CD4-positive, alpha-beta T cell treated with Interleukin-4 for 1 hour (primary cell): Measurements from ENCODE around the gene ABCC11.
"Not testable (repeated sequence)": the region's sequence is repeated elsewhere in the genome, so short reads cannot be mapped to it uniquely, and the experiment has no call there.

Experiments used
- DNase-seq, 2 donors: peaks; one replicate each; pipeline ENCODE4 v3.0.0-alpha.2; 2020 to 2022

ABCC11 gene

DNA sequence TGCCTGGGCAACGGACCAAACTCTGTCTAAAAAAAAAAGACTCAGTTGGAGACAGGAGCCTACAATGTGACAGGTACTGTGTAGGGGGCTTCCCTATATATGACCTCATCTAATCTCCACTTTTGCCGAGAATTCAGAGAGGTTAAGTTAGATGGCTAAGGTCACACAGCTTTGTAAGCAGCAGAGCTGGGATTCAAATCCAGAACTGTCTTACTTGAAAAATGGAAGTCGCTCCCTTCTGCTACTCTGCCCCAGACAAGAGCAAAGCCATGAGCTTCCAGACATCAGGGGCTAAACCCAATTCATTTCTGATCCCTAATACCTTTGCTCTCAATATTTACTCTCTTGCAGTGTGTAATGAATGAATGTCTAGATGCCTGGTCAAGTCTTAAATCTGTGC is 50.0 kb downstream of the ABCC11 start:
- DNase-seq, result no peak

DNA sequence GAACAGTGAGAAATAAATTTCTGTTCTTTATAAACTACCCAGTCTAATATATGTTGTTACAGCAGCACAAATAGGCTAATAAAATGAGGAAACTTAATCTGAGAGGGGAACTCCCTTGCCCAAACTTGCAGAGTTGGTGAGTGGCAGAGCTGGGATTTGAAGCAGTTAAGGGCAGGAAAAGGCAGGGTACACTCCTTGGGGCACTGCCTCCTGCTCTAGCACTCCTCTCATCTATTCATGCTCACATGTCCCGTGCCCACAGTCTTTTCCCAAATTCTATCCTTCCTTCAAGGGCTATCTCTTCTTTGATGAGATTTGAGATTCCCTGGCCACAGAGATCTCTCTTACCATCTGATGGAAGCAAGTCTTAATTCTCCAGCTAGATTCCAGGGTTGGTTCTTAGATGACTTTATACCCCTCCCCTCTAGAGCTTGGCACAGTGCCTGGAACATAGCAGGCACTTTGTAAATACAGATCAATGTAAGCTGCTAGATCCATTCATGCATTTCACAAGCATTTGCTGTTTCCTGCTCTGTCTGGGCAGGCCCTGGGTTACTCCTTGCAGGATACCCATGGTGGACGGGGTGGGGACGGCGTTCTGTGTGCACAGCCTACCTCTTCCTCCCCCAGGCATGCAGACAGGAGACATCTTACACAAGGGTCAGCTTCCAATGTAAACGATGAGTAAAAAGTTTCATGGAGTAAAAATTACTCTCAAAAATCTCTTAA is 52.3 kb downstream of the ABCC11 start:
- DNase-seq, result no peak

DNA sequence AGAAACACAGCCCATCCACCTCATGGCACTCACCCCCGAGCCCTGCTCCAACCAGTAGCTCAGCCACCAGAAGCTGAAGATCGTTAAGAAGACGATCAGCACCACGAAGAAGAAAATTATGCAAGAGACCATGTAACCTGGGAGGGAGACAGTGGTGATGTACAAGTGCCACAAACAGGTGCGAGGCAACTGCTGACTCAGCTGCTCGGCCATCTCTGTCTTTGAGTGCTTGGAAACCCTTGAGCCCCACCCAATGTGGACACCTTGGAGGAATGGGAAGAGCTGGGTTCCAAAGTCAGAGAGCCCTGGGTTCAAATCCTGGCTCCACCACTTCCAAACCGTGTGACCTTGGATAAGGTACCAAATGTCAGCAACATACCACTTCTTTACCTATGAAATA is 53.5 kb downstream of the ABCC11 start:
- DNase-seq, result no peak

DNA sequence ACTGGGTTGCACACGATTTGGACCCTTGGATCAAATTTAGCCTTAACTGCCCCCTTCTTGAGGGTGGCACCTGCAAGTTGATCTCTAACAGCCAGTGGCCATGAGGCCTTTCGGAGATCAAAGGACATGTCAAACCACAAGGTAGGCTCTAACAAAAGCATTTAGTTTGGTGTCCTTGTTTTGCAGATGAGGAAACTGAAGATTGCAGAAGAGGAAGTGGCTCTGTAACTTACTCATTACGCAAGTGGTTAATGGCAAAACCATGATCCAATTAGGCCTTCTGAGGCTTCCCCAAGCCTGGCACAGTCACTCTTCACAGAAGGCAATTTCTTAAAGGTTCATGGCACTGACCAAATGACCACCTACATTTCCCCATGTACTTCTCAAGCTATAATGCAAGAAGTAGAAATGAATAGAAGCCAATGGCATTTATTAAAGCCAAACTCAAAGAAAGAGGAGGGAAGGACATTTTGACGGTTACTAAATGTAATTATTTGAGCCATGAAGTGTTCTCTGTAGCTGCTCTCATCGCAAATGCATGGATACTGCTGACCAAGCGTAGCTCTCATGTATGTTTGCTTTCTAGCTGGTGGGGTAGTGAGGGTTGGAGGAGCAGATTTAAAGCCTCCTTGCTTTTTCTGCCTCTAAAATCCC is 58.8 kb downstream of the ABCC11 start:
- DNase-seq, result peak; percentile 10 to 24

DNA sequence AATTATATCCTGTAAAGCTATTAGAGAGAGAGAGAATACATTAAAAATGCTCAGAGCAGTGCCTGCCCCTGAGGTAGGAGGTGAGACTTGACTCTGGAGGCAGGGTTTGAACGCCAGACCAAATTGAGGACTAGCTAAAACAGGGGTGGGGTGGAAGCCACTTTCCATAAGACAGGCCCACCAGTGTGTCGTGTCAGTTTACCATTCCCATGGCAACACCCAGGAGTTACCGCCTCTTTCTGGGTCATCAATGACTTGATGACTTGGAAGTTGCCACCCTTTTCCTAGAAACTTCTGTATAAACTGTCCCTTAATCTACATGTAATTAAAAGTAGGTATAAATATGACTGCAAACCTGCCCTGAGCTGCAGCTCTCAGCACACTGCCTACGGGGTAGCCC is 59.6 kb downstream of the ABCC11 start:
- no peak for DNase-seq

DNA sequence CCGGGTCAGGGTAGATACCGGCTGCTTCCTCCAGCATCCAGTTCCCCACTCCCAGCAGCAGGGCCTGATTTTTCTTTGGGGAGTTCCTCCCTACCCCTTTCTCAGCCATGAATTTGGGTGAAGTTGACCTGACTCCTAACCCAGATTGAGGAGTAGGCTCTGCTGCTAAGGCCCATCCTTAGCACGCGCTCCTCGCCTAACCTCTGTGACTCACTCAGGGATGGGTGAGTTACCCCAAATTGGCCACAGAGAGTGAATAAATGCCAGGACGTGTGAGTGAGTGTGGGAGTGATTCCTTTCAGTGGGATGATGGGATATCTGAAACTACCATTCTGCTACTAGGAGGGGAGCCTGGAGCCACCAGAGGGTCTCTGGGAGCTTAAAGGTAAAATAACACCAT is 62.7 kb downstream of the ABCC11 start:
- no peak for DNase-seq

DNA sequence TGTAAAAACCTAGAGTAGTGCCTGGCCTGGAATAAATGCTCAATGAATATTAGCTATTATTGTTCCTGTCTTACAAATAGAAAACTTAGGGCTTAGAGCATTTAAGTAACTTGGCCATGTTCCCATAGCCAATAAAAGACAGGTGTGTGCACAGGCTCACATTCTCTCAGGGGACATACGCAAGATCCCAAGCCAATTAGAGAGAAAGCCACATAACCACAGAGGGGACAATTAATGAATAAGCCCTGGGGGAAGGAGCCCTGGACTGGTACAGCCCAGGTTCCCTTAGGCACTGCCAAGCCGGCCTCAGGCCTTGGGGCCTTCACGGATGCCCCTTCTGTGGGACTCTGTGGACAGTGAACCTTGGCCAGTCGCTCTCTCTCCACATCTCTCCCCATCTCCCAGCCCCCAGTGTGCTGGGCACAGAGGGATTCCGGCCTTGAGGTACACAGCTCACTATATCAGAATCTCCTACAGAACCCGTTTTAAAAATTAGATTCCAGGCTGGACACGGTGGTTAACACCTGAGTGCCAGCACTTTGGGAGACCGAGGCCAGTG is 64.3 kb downstream of the ABCC11 start:
- DNase-seq, result no peak

DNA sequence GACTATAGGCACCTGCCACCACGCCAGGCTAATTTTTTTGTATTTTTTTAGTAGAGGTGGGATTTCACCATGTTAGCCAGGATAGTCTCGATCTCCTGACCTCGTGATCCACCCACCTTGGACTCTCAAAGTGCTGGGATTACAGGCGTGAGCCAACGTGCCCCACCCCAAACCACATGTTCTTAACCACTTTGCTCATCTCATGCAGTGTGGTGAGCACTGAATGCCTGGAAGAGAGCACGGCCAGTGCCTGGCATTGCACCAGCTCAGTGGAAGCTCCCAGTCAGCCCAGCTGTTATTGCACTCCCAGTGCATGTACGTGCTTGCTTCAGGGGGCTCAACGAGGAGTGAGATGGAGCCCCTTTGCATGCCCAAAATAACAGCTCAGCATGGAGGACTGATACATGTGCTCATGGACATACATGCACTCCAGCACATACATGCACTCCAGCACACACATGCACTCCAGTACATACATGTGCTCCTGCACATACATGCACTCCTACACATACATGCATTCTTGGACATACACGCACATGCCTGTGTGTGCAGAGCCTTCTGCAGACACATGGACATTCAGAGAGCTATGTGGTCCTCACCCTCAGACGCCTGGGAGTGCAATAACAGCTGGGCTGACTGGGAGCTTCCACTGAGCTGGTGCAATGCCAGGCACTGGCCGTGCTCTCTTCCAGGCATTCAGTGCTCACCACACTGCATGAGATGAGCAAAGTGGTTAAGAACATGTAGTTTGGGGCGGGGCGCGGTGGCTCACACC is 65.4 kb downstream of the ABCC11 start:
- not testable (repeated sequence) for DNase-seq

DNA sequence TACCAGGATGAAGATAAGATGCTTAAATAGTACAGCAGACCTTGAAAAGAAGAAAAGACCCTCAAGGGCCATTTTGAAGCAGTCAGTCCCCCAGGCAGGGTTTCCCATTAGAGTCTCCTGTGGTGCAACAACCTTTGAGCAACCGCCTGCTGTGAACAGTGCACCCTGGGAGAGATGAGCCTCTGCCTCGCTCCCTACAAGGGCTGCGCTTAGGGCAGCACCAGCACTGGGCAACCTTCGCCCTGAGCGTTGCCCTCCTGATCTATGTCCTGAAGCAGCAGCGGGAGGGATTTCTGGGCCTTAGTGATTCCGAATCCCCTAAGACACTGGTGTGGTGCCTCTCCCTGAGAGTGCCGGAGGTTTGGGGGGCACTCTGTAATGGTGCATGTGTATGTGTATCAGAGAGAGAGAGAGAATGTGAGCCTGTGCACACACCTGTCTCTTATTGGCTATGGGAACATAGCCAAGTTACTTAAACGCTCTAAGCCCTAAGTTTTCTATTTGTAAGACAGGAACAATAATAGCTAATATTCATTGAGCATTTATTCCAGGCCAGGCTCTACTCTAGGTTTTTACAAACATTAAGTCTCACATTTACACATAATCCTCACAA is 66.4 kb downstream of the ABCC11 start:
- no peak for DNase-seq

DNA sequence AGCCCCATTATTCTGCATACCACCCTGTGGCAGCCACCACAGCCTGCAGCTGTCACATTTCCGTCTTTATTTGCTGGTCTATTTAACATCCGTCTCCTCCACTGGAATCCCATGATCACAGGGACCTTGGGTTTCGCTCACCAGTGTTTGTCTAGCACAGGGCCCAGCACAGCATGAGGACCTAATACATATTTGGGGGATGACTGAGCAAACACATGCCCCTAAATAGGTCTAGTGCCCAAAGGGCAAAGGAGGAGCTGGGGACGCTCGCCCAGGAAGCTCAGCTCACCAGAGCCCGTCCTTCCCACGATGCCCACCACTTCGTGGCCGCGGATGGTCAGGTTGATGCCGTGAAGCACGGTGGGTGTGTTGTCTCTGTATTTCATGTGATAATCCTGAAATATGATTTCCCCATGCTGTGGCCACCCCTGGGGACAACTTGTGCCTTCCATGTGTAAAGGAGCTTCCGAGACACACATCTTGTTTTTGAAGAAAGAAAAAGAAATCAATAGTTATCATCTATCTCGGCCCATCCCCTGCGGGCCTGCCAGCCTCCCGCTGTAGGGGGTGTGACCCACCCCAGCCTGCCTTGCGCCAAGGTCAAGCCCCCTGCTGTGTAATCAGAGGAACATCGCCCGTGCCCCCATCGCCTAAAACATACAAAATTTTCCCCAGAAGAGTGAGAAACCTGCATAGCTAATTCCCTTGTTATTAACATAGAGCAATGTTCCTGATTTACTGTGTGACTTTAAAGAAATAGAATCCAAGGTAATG is 70.5 kb downstream of the ABCC11 start:
- no peak for DNase-seq

DNA sequence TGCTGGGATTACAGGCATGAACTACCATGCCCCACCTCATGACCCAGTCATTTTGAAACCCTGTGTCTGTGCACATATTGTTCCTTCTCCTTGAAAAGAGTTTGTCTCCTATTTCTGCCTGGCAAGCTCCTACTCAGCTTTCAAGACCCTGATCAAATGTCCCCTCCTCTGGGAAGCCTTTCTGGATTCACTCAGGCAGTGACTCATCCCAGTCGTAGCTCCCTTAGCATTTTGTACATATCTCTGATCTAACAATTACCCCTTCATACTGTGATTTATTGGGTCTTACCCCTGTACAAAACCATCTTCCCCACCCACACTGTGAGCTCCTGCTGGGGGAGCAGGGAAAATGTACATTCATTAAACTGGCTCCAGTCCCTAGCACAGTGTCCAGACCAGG is 73.5 kb downstream of the ABCC11 start:
- DNase-seq, result no peak

DNA sequence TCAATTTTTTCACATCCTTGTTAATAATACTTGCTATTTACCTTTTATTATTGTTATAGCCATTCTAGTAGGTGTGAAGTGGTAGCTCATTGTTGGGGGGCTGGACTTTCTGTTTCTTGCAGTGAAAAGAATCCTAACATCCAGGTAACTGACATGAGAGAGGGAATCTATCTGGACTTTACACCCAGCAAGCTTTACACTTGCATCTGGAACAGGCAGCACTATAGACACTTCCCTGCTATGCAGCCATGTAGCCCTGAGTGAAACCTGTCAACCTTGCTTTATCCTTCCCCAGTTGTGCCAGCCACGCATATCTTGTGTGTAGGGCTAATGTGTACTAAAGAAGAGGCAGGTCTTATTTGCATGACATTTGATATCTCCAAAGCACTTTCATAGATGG is 74.7 kb downstream of the ABCC11 start:
- DNase-seq, result no peak

DNA sequence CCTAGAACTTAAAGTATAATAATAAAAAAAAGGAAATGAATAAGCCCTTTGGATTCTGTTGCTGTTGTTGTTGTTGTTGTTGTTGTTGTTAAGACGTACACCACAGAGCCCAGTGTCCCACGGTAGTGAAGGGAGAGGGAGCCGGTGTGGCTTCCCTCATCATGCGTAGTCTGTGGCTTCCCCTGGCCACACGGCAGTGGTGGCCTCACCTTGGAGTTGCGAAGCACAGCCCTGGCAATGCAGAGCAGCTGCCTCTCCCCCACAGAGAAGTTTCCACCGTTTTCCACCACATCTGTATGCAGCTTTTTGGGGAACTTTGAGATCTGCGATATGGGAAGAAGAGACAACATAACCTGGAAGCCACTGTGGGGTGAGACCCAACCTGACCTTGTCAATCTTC is 77.4 kb downstream of the ABCC11 start:
- DNase-seq, result no peak

DNA sequence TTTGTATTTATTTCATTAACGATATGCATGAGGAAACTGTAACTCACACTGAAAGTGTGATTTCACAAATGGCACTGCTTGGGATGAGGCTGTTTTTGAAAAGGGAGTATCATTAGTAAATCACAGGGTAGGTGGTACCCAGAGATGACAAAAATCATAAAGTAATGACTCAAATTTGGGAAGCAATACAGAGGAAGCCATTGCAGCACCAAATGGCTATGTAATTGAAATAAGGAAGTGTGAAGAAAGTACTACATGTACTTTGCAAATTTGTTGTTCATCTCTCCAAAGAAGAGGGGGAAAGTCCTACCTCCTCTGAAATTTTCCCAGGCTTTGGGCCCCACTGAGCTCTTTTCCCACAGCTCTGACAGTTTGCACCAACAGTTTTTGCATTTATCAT is 79.3 kb downstream of the ABCC11 start:
- DNase-seq, result no peak

DNA sequence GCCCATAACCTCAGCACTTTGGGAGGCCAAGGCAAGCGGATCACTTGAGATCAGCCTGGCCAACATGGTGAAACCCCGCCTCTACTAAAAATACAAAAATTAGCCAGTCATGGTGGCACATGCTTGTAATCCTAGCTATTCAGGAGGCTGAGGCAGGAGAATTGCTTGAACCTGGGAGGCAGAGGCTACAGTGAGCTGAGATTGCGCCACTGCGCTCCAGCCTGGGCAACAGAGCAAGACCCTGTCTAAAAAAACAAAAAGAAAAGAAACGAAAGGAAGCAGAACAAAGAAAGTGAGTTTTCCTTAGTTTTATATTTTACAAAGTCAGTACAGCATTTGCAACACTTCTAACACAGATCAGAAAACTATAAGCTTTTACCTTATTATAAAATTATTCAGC is 80.7 kb downstream of the ABCC11 start:
- DNase-seq, result not testable (repeated sequence)

DNA sequence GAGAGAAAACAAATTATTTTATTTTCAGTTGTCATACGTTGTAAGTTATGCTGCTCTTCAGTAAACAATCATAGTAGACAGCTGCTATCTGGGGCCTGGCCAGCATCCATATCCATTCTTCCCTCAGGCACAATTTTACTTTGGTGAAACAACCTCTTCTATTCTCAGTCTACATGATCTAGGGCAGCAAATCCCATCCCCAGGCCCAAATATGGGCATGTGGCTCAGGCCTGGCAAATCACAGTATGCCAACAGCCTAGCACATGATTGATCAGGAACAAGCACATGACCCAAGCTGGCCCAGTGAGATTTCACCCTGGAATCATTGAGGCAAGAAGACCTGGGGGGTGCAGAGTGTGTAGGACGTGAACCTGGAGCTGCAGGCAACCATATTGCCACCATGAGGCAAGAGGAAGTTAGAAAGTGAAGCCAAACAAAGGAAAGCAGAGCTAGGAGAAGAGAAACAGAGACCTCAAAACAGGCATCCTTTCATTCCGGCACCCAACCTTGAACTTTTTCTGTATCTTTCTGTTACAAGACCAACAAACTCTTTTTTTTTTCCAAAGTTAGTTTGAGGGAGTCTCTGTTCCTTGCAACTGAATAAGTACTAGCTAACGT is 81.3 kb downstream of the ABCC11 start:
- DNase-seq, result no peak

DNA sequence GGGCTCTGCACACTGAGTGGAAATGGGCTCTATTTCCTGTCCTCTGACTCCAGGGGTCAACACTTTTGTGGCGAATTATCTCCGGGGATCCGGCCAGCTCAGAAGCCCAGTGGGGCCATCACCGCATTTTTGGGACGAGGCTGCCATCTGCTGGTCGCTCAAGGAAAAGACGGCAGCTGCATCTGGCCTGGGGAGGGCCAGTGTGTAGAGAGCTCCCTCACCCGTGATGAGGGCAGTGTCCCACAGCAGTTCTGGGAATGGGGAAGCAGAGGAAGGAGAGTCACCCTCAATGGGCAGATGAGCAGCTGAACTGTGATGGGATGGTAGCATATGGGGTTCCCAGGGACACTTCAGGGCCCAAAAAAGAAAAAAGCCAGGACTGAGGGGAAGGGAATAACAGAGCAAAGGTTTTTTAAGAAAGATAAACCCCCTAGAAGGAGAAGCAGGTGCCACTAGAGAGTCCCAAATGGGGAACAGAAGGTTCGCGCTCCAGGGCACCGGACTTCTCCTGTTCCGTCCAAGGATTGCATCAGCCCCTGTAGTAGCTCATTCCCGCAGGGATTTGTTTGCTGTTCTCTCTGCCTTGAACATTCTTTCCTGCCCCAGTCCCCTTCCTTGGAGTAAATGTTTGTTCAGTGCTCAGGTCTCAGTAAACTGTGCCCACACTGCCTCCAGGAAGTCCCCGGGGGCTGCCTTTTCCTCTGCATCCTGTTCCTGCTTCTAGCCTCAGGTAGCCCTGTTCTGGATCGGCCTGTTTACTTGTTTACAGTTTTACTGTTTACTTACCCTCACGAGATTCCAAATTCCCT is 82.2 kb downstream of the ABCC11 start:
- peak; percentile 64 to 70 for DNase-seq

DNA sequence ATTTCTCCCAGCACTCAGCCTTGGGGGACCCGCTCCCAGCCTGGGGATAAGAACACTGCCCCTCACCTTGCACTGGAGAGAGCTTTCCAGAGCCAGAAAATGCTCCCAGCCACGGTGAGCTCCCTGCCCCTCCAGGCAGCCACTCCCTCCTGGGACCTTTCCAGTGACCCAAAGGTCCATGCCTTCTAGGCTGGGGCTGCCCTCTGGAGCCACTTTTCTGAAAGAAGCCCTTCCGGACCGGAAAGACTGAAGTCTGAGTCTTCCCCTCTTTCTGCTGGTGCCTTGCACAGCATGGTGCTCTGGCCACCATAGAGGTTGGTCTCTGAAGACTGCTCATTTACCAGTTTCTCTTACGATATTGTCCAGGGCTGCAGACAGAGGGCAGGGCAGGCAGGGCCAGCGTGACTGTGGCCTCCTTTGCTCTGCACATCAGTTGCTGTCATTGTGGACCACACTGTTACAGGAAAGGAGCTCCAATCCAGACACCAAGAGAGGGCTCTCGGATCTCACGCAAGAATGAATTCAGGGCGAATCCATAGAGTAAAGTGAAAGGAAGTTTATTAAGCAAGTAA is 84.4 kb downstream of the ABCC11 start:
- DNase-seq, result no peak

DNA sequence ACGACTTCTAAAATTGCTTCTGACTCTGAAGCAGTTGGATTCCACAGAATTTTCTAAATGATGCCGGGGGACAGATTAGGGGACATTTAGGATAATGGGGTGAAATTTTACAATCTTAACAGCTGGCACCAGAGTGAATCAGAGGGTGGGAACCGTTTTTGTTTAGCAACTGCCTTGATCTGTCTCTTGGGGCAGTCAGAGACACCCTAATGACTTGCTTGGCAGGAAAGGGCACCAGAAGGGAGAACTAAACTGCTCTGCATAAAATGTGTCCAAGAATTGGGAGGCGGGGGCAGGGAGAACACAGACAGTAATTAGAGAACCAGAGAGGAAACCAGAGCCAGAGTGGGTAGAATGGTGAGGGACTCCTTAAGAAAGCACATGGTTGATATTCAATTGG is 85.4 kb downstream of the ABCC11 start:
- DNase-seq, result no peak

DNA sequence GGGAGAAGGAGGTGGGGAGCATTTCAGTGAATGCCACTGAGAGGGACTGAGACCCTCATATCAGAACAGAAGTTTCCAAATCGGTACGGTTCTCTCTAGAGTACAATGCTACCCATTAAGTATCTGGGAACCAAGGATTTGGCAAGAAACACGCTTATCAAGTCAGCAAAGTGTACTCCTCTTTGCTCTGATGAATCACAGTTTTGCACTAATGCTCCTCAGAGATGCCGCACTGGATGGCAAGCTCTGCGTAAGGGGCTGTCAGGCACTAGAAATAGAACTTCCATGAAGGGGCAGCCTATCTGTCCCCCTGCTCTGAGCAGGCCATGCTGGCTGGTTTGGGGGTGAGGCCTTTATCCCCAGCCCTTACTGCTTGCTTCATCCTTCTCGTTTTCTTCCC is 86.8 kb downstream of the ABCC11 start:
- no peak for DNase-seq

DNA sequence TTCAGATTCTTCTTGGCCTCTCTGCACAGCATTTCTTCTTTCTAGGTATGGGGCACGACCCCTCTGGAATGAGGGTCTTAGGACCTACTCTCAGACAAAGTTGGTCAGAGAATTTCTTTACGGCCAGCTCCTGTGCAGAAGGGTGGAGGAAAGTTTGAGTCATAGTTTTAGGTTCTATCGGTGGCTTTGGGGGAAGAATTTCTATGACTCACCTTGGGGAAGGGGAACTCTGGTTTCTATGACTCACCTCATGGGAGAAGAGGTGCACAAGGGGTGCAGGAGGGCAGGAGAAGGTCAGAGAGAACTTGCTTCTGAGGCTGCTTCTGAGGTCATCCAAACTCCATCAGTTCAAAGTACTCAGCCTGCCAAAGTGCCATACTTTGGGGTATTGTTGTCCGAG is 89.0 kb downstream of the ABCC11 start:
- DNase-seq, result no peak
